DOHH2 (cell line): Measurements from ENCODE around the gene POU2F1.

Experiments used
- EZH2phosphoT487 ChIP-seq: fragments of 200-600 bp; sonication (generic); IDR thresholded peaks from 2 replicates; pipeline ENCODE4 v1.6.1; 2017; ENCODE audit warnings: borderline replicate concordance, mild to moderate bottlenecking, antibody characterized with exemption, low read length, moderate library complexity, mixed read lengths
- TF ChIP-seq, protein P1 (sequence below): fragments of 200-600 bp; sonication (generic); IDR thresholded peaks from one replicate; pipeline ENCODE4 v1.5.1; 2014; ENCODE audit warnings: antibody characterized with exemption, mild to moderate bottlenecking, low read depth, low read length; ENCODE audit not compliant: poor library complexity, severe bottlenecking

DNA sequence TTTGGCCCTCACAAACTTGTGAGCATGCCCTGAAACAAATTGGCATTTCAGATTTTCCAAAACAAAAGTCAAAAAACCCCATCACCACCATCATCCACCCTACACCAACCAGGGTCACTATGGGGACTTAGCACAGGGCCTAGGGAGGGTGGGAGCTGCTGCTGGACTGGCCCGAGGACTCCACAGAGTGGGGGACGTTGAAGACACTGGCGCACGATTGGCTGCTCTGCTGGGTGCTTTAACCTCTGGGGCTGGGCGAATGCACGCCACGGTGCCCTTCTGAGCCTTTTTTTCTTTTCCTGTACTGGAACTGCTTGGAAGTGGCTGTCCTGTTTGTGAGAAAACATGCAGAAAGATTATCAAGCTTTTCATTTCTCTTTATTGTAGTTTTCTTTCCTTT, 204.8 kb downstream of the POU2F1 start:
- TF ChIP-seq, protein P1, sequence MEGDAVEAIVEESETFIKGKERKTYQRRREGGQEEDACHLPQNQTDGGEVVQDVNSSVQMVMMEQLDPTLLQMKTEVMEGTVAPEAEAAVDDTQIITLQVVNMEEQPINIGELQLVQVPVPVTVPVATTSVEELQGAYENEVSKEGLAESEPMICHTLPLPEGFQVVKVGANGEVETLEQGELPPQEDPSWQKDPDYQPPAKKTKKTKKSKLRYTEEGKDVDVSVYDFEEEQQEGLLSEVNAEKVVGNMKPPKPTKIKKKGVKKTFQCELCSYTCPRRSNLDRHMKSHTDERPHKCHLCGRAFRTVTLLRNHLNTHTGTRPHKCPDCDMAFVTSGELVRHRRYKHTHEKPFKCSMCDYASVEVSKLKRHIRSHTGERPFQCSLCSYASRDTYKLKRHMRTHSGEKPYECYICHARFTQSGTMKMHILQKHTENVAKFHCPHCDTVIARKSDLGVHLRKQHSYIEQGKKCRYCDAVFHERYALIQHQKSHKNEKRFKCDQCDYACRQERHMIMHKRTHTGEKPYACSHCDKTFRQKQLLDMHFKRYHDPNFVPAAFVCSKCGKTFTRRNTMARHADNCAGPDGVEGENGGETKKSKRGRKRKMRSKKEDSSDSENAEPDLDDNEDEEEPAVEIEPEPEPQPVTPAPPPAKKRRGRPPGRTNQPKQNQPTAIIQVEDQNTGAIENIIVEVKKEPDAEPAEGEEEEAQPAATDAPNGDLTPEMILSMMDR: no peak
- TF ChIP-seq EZH2phosphoT487: no peak
